Lung (tissue), 12 donors: Measurements from ENCODE around the gene PSMB11. TPM values are rescaled to one million over a fixed set of nuclear protein-coding genes. Genes with fewer than 3 reads are reported as not detected.

Experiments used
- ATAC-seq: fragments of 200-7000 bp; cut with Tn5 transposase; one replicate; pipeline ENCODE4 v1.9.1; 2020; ENCODE audit warnings: moderate number of reproducible peaks; ENCODE audit not compliant: insufficient read depth, low FRiP score
- DNase-seq, 3 donors: peaks; one replicate each; pipeline ENCODE4 v3.0.0-alpha.2; 2013 to 2017
- H3K27ac ChIP-seq, 2 donors: one replicate each; pipeline ENCODE4 v1.5.1; 2013; ENCODE audit warnings: mild to moderate bottlenecking in 2 of 2, moderate library complexity in 2 of 2, control low read depth in 1 of 2, inconsistent platforms in 1 of 2, low read depth in 1 of 2, low read length in 1 of 2
- H3K27me3 ChIP-seq, 3 donors: one replicate each; pipeline ENCODE4 v1.5.1; 2013; ENCODE audit warnings: low read length in 2 of 3; ENCODE audit not compliant: control insufficient read depth in 3 of 3, insufficient read depth in 3 of 3
- H3K36me3 ChIP-seq, 4 donors: one replicate each; pipeline ENCODE4 v1.5.1; 2013; ENCODE audit warnings: low read length in 4 of 4, mild to moderate bottlenecking in 1 of 4, moderate library complexity in 1 of 4; ENCODE audit not compliant: control insufficient read depth in 4 of 4, insufficient read depth in 4 of 4
- H3K4me1 ChIP-seq, 5 donors: one replicate each; pipeline ENCODE4 v1.5.1; 2013; ENCODE audit warnings: low read length in 5 of 5, mild to moderate bottlenecking in 2 of 5, moderate library complexity in 1 of 5; ENCODE audit not compliant: control insufficient read depth in 5 of 5, insufficient read depth in 5 of 5
- H3K4me3 ChIP-seq: one replicate; pipeline ENCODE4 v1.5.1; 2013; ENCODE audit warnings: mild to moderate bottlenecking, control low read depth, moderate library complexity
- H3K9ac ChIP-seq, 2 donors: one replicate each; pipeline ENCODE4 v1.5.1; 2013; ENCODE audit warnings: low read length in 2 of 2, control low read depth in 1 of 2; ENCODE audit not compliant: insufficient read depth in 1 of 2
- H3K9me3 ChIP-seq, 4 donors: one replicate each; pipeline ENCODE4 v1.5.1; 2013; ENCODE audit warnings: low read length in 3 of 4, mild to moderate bottlenecking in 1 of 4, moderate library complexity in 1 of 4; ENCODE audit not compliant: control insufficient read depth in 4 of 4, insufficient read depth in 3 of 4
- WGBS, 2 donors: extraction: QIAGEN DNeasy Blood & Tissue Kit; methylation state at CpG; one replicate each; pipeline ENCODE4 v1.1.7; 2013; 5-methylcytosine and 5-hydroxymethylcytosine counted together
- polyA plus RNA-seq, 2 donors: library from polyadenylated mRNA; stranded (reverse); fragments of 200-250 nt; gene quantifications; one replicate each; pipeline ENCODE4 v1.2.1, GENCODE V29; 2013
- total RNA-seq, 2 donors: library from RNA; depleted of rRNA in 1 of 2; stranded (reverse); fragments of >200 nt in 1 of 2; gene quantifications; one replicate each; pipeline ENCODE4 v1.2.1, GENCODE V29; 2014 to 2021
- TF ChIP-seq, protein P1 (sequence below): IDR thresholded peaks from 2 replicates; pipeline ENCODE4 v1.5.1; 2012; ENCODE audit warnings: mild to moderate bottlenecking; ENCODE audit errors: control extremely low read depth, extremely low read depth
- donor health status: control.
- donor health status: control.
- donor health status: Bipolar disorder and iron deficiency.
- donor health status: healthy.
- donor health status: DM: yes; HTN: yes; CAD: no.

Gene PSMB11
- total and polyA plus RNA-seq, 4 donors: not detected

- Histone ChIP-seq H3K27ac (no peak overlapping the region), H3K9ac (no peak overlapping the region), H3K36me3 (peaks cover 5 to 20% (median 15%) of the 10 kb centered on the region in 4 donors), H3K4me3 (no peak overlapping the region), H3K4me1 (peaks cover 0 to 20% (median 13%) of the 10 kb centered on the region in 5 donors), H3K27me3 (no peaks in the 10 kb centered on the region), H3K9me3 (no peaks in the 10 kb centered on the region)
- no peak for ATAC-seq
- TF ChIP-seq, protein P1, sequence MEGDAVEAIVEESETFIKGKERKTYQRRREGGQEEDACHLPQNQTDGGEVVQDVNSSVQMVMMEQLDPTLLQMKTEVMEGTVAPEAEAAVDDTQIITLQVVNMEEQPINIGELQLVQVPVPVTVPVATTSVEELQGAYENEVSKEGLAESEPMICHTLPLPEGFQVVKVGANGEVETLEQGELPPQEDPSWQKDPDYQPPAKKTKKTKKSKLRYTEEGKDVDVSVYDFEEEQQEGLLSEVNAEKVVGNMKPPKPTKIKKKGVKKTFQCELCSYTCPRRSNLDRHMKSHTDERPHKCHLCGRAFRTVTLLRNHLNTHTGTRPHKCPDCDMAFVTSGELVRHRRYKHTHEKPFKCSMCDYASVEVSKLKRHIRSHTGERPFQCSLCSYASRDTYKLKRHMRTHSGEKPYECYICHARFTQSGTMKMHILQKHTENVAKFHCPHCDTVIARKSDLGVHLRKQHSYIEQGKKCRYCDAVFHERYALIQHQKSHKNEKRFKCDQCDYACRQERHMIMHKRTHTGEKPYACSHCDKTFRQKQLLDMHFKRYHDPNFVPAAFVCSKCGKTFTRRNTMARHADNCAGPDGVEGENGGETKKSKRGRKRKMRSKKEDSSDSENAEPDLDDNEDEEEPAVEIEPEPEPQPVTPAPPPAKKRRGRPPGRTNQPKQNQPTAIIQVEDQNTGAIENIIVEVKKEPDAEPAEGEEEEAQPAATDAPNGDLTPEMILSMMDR: no peak
- WGBS, 2 donors: 96 to 97% methylated on average over 4 of the region's 4 CpGs
- DNase-seq: no peak
Measured at GRCh38 chr14:23030936-23031335, 11.1 kb upstream of the PSMB11 start.

DNA sequence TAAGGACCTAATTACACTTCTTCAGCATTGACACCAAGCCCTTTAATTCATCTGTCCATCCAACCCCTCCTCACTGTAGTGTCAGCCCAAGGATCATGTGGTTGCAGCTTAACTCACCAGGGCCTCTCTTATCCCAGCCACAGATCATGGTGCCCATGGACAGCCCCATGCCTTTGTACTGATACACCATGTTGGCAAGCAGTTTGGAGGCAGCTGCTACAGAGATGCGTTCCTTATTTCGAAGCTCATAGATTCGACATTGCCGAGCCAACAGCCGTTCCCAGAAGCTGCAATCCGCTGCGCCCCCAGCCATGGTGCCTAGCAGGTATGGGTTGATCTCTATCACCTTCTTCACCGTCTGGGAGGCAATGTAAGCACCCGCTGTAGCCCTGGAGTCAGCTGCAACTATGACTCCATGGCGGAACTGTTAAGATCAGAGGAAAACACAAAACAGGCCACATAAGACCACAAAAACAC, 8.7 kb upstream of the PSMB11 start:
- H3K27me3 ChIP-seq: no peaks in the 10 kb centered on the region
- no peak for DNase-seq
- H3K9ac ChIP-seq: peak overlapping the region in 1 of 2 donors; percentile 84
- TF ChIP-seq, protein P1: no peak
- H3K36me3 ChIP-seq: peaks cover 5 to 17% (median 13%) of the 10 kb centered on the region in 4 donors
- 93 to 94% methylated on average over 10 of the region's 10 CpGs for WGBS, 2 donors
- no peak overlapping the region for H3K27ac ChIP-seq
- H3K9me3 ChIP-seq: no peaks in the 10 kb centered on the region
- peaks cover 0 to 17% (median 13%) of the 10 kb centered on the region in 5 donors for H3K4me1 ChIP-seq
- ATAC-seq: no peak
- H3K4me3 ChIP-seq: no peak overlapping the region

DNA sequence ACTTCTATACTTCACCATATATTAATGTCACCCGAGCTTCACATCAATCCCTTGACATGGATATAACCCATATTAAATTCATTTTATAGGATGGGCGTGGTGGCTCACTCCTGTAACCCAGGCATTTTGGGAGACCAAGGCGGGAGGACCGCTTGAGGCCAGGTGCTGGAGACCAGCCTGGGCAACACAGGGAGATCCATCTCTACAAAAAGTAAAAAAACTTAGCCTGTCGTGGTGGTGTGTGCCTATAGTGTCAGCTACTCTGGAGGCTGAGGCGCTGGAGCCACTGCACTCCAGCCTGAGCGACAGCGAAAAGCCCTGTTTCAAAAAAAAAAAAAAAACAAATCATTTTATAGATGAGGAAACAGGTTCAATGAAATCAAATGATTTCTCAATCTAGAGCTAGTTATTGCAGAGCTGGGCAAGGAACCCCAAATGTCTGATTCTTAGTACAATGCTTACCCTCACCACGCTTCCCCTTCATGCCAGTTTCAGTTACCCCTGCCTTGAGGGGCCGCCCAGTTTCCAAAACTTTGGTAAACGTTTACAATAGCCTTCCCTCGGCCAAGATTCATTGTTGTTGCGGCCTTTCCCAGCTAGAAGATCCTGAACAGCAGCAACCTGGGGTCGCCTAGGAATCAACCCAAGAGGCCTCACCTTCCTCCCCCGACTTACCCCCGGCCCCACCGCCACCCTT, 8.1 kb upstream of the PSMB11 start:
- Histone ChIP-seq H3K27ac (peak overlapping the region; percentile 97 to 99), H3K27me3 (no peaks in the 10 kb centered on the region), H3K36me3 (peaks cover 4 to 17% (median 10%) of the 10 kb centered on the region in 4 donors), H3K9ac (peak overlapping the region; percentile 84 to 96), H3K4me1 (peaks cover 0 to 17% (median 10%) of the 10 kb centered on the region in 5 donors), H3K4me3 (peak overlapping the region; percentile 96), H3K9me3 (no peaks in the 10 kb centered on the region)
- DNase-seq (no peak), ATAC-seq (no peak)
- TF ChIP-seq, protein P1: no peak
- 43% methylated on average over 17 of the region's 17 CpGs for WGBS, 2 donors
